ENCODE results near the gene ADIRF. TPM values are rescaled to one million over a fixed set of nuclear protein-coding genes. Genes with fewer than 3 reads are reported as not detected.
"Not testable (repeated sequence)": the region's sequence is repeated elsewhere in the genome, so short reads cannot be mapped to it uniquely, and the experiment has no call there.

ADIRF gene
- total RNA-seq, 1 donor from 2014 or later = 543 TPM

DNA sequence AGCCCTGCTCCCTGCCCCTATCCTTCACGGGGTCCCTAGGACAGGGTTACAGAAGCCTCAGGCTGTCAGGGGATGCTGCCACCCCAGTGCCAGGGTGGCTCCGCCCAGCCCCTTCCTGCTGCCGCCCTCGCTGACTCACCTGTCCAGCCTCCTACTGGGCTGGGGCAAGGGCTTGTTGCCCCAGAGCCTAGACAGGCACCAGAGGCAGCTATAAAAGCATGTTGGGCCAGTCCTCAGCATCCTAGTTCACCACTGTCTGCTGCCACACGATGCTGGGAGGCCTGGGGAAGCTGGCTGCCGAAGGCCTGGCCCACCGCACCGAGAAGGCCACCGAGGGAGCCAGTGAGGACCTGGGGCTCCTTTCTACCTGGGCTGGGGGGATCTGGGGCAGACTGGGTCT is 51.8 kb downstream of the ADIRF start, which contains the start of gene FAM25A:
Gene FAM25A (plus strand): TSS at position 239 of the 400 bp plus-strand sequence. CDS start 31 bp downstream, at position 270.
- not testable (repeated sequence) for DNase-seq (ENCODE audit: low spot score)

Other genes starting within 250 kb of the ADIRF start
- gene BMPR1A, start 211.9 kb upstream of the ADIRF start, total RNA-seq = 43.5 TPM
- gene MMRN2, start 10.9 kb upstream of the ADIRF start, total RNA-seq = 78.4 TPM
- 265 TPM for gene SNCG, start 9.9 kb upstream of the ADIRF start, total RNA-seq
- gene FAM25A, start 51.8 kb downstream of the ADIRF start, total RNA-seq = not detected
- gene GLUD1, start 126.4 kb downstream of the ADIRF start, total RNA-seq = 127 TPM
- gene SHLD2, start 126.7 kb downstream of the ADIRF start, total RNA-seq = 33.0 TPM

Measured in mesenteric fat pad (tissue), 1 donor.